Measurements from ENCODE around the gene VIPR2. TPM values are rescaled to one million over a fixed set of nuclear protein-coding genes. Genes with fewer than 3 reads are reported as not detected.
A peak's percentile ranks its signal among the peaks of the same experiment; 100 is the strongest.

The VIPR2 gene
- total and polyA plus RNA-seq, 8 donors = 3.7 to 13.7 (median 10.6) TPM

DNA sequence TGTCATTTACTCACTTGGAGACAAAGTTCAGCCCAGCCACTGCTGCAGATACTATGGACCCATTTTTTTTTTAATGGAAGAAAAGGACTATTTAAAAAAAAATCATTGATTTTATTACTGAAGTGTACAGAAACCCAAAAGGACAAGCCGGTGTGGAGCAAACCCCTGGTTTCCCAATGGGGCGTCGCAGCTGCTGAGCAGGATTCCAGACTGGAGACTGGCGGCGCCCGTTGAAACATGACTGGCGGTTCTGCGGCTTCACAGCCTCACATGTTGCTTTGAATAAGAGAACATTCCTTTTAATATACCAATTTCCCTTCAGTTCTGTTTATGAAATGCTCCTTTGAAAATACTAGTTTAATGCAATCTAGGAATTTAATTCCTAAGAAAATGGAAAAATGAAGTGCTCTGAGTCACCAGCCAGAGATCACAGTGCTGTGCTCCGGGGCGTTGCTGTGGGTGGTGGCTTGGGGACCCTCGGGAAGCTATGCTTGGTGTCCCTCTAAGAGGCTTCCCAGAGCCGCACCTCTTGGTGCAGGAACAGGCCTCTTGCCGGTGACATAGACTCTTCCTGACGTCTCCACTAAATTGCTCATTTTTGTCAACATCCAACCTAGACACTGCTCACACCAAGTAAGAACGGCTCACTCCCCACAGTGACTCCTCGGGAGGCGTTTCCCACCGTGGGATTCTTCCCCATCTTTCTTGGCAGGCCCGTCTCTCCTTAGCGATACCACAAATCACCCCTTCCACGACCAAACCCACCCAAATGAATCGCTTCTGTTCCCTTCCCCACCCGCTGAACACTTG is 12.0 kb upstream of the VIPR2 start:
- intact Hi-C loops (cut with DNase I) = no loop called here
- no peaks in the 10 kb centered on the region for H3K27me3 ChIP-seq
- no peak for ATAC-seq
- WGBS, 2 donors = 86 to 91% methylated on average over 23 of the region's 23 CpGs
- H3K9me3 ChIP-seq = no peaks in the 10 kb centered on the region
- H3K27ac ChIP-seq = no peak overlapping the region
- H3K4me3 ChIP-seq = no peak overlapping the region
- no peak for DNase-seq
- TF ChIP-seq, protein P1, sequence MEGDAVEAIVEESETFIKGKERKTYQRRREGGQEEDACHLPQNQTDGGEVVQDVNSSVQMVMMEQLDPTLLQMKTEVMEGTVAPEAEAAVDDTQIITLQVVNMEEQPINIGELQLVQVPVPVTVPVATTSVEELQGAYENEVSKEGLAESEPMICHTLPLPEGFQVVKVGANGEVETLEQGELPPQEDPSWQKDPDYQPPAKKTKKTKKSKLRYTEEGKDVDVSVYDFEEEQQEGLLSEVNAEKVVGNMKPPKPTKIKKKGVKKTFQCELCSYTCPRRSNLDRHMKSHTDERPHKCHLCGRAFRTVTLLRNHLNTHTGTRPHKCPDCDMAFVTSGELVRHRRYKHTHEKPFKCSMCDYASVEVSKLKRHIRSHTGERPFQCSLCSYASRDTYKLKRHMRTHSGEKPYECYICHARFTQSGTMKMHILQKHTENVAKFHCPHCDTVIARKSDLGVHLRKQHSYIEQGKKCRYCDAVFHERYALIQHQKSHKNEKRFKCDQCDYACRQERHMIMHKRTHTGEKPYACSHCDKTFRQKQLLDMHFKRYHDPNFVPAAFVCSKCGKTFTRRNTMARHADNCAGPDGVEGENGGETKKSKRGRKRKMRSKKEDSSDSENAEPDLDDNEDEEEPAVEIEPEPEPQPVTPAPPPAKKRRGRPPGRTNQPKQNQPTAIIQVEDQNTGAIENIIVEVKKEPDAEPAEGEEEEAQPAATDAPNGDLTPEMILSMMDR (IDR thresholded peaks at IDR 0.05) = no peak
- no peak for FAIRE-seq
- no peaks in the 10 kb centered on the region for H3K36me3 ChIP-seq
- H3K4me1 ChIP-seq = no peaks in the 10 kb centered on the region

DNA sequence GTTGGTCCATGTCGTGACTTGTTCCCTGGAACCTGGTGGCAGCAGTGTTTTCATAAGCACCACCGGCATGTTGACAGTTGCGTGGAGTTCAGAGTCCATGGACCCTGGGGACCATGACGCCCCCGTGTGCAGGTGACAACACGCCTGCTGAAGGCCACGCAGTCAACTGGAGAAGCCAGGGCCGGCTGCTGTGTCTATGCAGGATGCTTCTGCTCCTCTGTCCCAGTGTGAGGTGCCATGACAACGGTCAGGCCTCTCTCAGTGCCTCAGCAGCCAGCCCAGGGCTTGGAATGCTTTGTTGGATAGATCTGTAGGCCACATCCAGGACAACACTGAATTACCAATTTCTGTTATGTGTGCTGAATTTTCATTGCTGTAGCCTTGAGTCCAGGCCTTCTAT is 10.7 kb upstream of the VIPR2 start:
- H3K9me3 ChIP-seq = no peaks in the 10 kb centered on the region
- H3K36me3 ChIP-seq = no peaks in the 10 kb centered on the region
- intact Hi-C loops (cut with DNase I) = no loop called here
- no peaks in the 10 kb centered on the region for H3K4me1 ChIP-seq
- TF ChIP-seq, protein P1 (IDR thresholded peaks at IDR 0.05) = no peak
- H3K27me3 ChIP-seq = no peaks in the 10 kb centered on the region
- WGBS, 2 donors = 75 to 78% methylated on average over 9 of the region's 9 CpGs
- no peak overlapping the region for H3K27ac ChIP-seq
- FAIRE-seq = no peak
- ATAC-seq = no peak
- no peak overlapping the region for H3K4me3 ChIP-seq
- no peak for DNase-seq

DNA sequence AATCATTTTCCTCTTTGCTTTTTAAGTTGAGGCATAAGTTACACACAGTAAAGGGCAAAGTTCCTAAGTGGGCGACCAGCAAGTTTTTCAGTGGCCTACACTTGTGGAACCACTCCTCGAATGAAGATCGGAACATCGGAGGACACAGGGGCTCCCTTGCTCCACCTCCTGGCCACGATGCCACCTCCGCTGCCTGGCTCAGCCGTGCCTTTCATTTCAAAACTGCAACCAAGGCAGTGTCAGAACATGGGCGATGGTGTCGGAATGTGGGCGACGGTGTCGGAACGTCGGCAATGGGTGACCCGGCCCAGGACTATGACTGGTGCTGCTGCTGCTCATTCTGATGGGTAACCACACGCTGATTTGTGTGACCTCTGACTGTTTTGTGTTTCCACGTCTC is 9.6 kb upstream of the VIPR2 start:
- FAIRE-seq = no peak
- WGBS, 2 donors = 77 to 84% methylated on average over 17 of the region's 17 CpGs

DNA sequence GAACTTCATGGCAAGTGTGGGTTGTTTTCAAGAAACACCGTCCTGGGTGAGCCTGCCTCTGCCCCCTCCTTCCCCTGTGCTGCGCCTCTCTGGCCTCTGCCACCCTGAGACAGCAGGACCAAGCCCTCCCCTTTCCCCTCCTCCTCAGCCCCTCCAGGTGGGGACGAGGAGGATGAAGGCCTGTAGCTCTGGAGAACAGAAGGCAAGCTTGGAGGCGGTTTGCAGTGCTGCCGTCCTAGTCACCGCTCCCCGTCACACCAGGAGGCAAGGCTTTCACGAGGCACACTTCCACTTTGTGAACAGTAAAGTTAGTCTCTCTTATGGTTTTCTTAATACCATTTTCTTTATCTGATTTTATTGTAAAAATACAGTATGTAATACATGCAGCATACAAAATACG is 8.8 kb upstream of the VIPR2 start:
- H3K27me3 ChIP-seq = no peaks in the 10 kb centered on the region
- DNase-seq = no peak
- H3K4me3 ChIP-seq = no peak overlapping the region
- H3K9me3 ChIP-seq = no peaks in the 10 kb centered on the region
- no peak for FAIRE-seq
- 88 to 90% methylated on average over 9 of the region's 9 CpGs for WGBS, 2 donors
- TF ChIP-seq, protein P1 (IDR thresholded peaks at IDR 0.05) = no peak
- H3K4me1 ChIP-seq = no peaks in the 10 kb centered on the region
- no peaks in the 10 kb centered on the region for H3K36me3 ChIP-seq
- intact Hi-C loops (cut with DNase I) = no loop called here
- ATAC-seq = no peak
- H3K27ac ChIP-seq = no peak overlapping the region

More for the DNA sequence above, 9.6 kb upstream of the VIPR2 start:
- Histone ChIP-seq H3K9me3 (no peaks in the 10 kb centered on the region), H3K4me1 (no peaks in the 10 kb centered on the region), H3K4me3 (no peak overlapping the region), H3K36me3 (no peaks in the 10 kb centered on the region), H3K27me3 (no peaks in the 10 kb centered on the region), H3K27ac (no peak overlapping the region)
- DNase-seq = peak in 1 of 6 donors; percentile 35
- ATAC-seq = no peak
- TF ChIP-seq, protein P1 (IDR thresholded peaks at IDR 0.05) = no peak
- intact Hi-C loops (cut with DNase I) = no loop called here

DNA sequence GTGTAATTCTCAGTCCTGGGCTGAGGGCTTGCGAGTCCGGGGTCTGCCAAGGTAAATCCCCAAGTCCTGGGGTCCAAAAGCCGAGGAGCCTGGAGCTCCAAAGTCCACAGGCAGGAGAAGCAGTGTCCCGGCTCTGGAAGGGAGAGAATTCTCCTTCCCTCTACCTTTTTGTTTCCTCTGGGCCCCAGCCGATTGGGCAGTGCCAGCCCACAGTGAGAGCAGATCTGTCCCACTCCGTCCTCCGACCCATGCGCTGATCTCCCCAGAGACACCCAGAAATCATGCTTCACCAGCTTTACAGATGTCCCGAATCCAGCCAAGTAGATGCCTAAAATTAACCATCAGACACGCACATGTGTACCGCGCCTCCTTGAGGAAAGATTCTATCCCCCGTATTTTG is 8.1 kb upstream of the VIPR2 start:
- WGBS, 2 donors = 80 to 86% methylated on average over 13 of the region's 13 CpGs
- TF ChIP-seq, protein P1 (IDR thresholded peaks at IDR 0.05) = no peak

More for the DNA sequence above, 8.1 kb upstream of the VIPR2 start:
- no peak overlapping the region for H3K4me3 ChIP-seq
- H3K36me3 ChIP-seq = no peaks in the 10 kb centered on the region
- H3K9me3 ChIP-seq = no peaks in the 10 kb centered on the region
- no peaks in the 10 kb centered on the region for H3K4me1 ChIP-seq
- intact Hi-C loops (cut with DNase I) = no loop called here
- ATAC-seq (no peak), DNase-seq (no peak), FAIRE-seq (no peak)
- no peak overlapping the region for H3K27ac ChIP-seq
- no peaks in the 10 kb centered on the region for H3K27me3 ChIP-seq
